HepG2 (cell line): ENCODE results near the gene GLYATL1B. TPM values are rescaled to one million over a fixed set of nuclear protein-coding genes. Genes with fewer than 3 reads are reported as not detected.
A peak's percentile ranks its signal among the peaks of the same experiment; 100 is the strongest.

Experiments
- ASH2L ChIP-seq: fragments of 300-600, 200-600 bp; sonication (generic); IDR thresholded peaks from 2 replicates; pipeline ENCODE4 v1.7.0; 2017; ENCODE audit warnings: low read depth, mild to moderate bottlenecking, moderate library complexity, mixed read lengths, low read length; ENCODE audit not compliant: insufficient read length
- DMAP1 ChIP-seq: IDR thresholded peaks from 2 replicates; pipeline ENCODE4 v1.6.1; 2016
- EEA1 ChIP-seq: sonication (generic); formaldehyde crosslinking; IDR thresholded peaks from 2 replicates; pipeline ENCODE4 v1.5.1; 2020; ENCODE audit warnings: mild to moderate bottlenecking, missing genetic modification reagents, borderline replicate concordance
- FOXM1 ChIP-seq: sonication (generic); formaldehyde crosslinking; IDR thresholded peaks from 2 replicates; pipeline ENCODE4 v1.5.0; 2020; ENCODE audit warnings: missing genetic modification reagents
- GATA4 ChIP-seq: sonication (generic); IDR thresholded peaks from 2 replicates; pipeline ENCODE4 v1.6.1; 2016; ENCODE audit warnings: antibody characterized with exemption, low read depth, borderline replicate concordance
- GFI1 ChIP-seq: sonication (generic); formaldehyde crosslinking; IDR thresholded peaks from 2 replicates; pipeline ENCODE4 v1.5.0; 2020; ENCODE audit warnings: missing genetic modification reagents, mild to moderate bottlenecking, borderline replicate concordance
- GMEB2 ChIP-seq: IDR thresholded peaks from 2 replicates; pipeline ENCODE4 v1.6.1; 2016; ENCODE audit warnings: missing biosample characterization, missing genetic modification reagents, low read depth
- KDM4B ChIP-seq: sonication (generic); formaldehyde crosslinking; IDR thresholded peaks from 2 replicates; pipeline ENCODE4 v1.4.0; 2020; ENCODE audit warnings: missing genetic modification reagents
- LBX2 ChIP-seq: sonication (generic); formaldehyde crosslinking; IDR thresholded peaks from 2 replicates; pipeline ENCODE4 v1.5.0; 2020; ENCODE audit warnings: missing genetic modification reagents, mild to moderate bottlenecking, borderline replicate concordance
- LCORL ChIP-seq, 2 experiments: fragments of 450-650 bp in 1 of 2; sonication (generic) in 1 of 2; formaldehyde crosslinking in 1 of 2; IDR thresholded peaks; 2 replicates each; pipeline versions ENCODE4 v1.5.0 to v1.6.1; 2017 to 2020; ENCODE audit warnings: antibody characterized with exemption in 1 of 2, missing genetic modification reagents in 1 of 2
- NFIC ChIP-seq: IDR thresholded peaks from 2 replicates; pipeline ENCODE4 v1.6.1; 2012; ENCODE audit warnings: mild to moderate bottlenecking, low read length, inconsistent platforms
- POLR2G ChIP-seq: fragments of 200-400 bp; formaldehyde crosslinking; IDR thresholded peaks from 2 replicates; pipeline ENCODE4 v1.6.1; 2018; ENCODE audit warnings: mild to moderate bottlenecking, low read depth, low read length, moderate library complexity
- SRSF1 ChIP-seq: fragments of 200-400 bp; formaldehyde crosslinking; optimal IDR thresholded peaks from 2 replicates; pipeline ENCODE3; 2017; ENCODE audit warnings: mild to moderate bottlenecking, low read depth, low read length, moderate library complexity
- TRIM22 ChIP-seq: fragments of 450-650 bp; IDR thresholded peaks from 2 replicates; pipeline ENCODE4 v1.6.1; 2017
- ZHX2 ChIP-seq, 2 experiments: sonication (generic) in 1 of 2; formaldehyde crosslinking in 1 of 2; IDR thresholded peaks; 2 replicates each; pipeline versions ENCODE4 v1.6.1 to v1.9.0; 2014 to 2022; ENCODE audit warnings: antibody characterized with exemption in 1 of 2, borderline replicate concordance in 1 of 2, inconsistent platforms in 1 of 2, low read depth in 1 of 2, missing genetic modification reagents in 1 of 2
- ZNF235 ChIP-seq: sonication (generic); formaldehyde crosslinking; IDR thresholded peaks from 2 replicates; pipeline ENCODE4 v1.8.1; 2023; ENCODE audit warnings: mild to moderate bottlenecking, missing genetic modification reagents, borderline replicate concordance
- ZNF512 ChIP-seq: sonication (generic); formaldehyde crosslinking; IDR thresholded peaks from 2 replicates; pipeline ENCODE4 v1.4.0; 2020; ENCODE audit warnings: mild to moderate bottlenecking, missing genetic modification reagents
- polyA plus RNA-seq, 8 experiments: library from polyadenylated mRNA; depleted of rRNA in 3 of 8; stranded (reverse) in 7 of 8; unstranded in 1 of 8; fragments of >200 nt; fragmentation: Illumina TruSeq in 4 of 8; extraction: Trizol in 4 of 8; gene quantifications; 2 replicates each; pipeline versions ENCODE4 v1.2.1 to v1.2.3, GENCODE V29; 2011 to 2016; ENCODE audit warnings: low read depth in 4 of 8, missing spikeins in 1 of 8, mixed read lengths in 1 of 8; ENCODE audit not compliant: insufficient read depth in 1 of 8
- total RNA-seq, 5 experiments: library from RNA; depleted of rRNA; stranded (reverse); fragments of >200 nt; fragmentation: Illumina TruSeq; extraction: Trizol; gene quantifications; 2 replicates each; pipeline ENCODE4 v1.2.3, GENCODE V29; 2016; ENCODE audit warnings: low read depth in 1 of 5

GLYATL1B gene
- total and polyA plus RNA-seq, 2 of the 13 experiments (the other 11 are each of a cell fraction or from before 2014, with no cell fraction given) = not detected

- TF ChIP-seq KDM4B (CRISPR knock-in tag) (no peak), DMAP1 (CRISPR knock-in tag) (0 out of 2 replicates have a peak, but pooled peaks have one; percentile 43), TRIM22 (no peak), ZNF512 (CRISPR knock-in tag) (no peak), NFIC (no peak), GMEB2 (no peak), GFI1 (CRISPR knock-in tag) (no peak), POLR2G (no peak), FOXM1 (CRISPR knock-in tag) (no peak), GATA4 (no peak), EEA1 (CRISPR knock-in tag) (no peak), ZHX2 (IDR thresholded peaks at IDR 0.05; ENCODE audit: low read depth) (no peak), ZHX2 (CRISPR knock-in tag; IDR thresholded peaks at IDR 0.05; ENCODE audit: borderline replicate concordance) (no peak), LBX2 (CRISPR knock-in tag) (no peak), ASH2L (no peak), SRSF1 (no peak), ZNF235 (CRISPR knock-in tag) (no peak), LCORL (IDR thresholded peaks at IDR 0.05) (no peak), LCORL (CRISPR knock-in tag; IDR thresholded peaks at IDR 0.05) (0 out of 2 replicates have a peak, but pooled peaks have one; percentile 54)
These were observed 49.7 kb downstream of the GLYATL1B start (continued) for GRCh38 chr11:59135648-59136461.
